ENCODE data around the gene SGPL1. TPM values are rescaled to one million over a fixed set of nuclear protein-coding genes. Genes with fewer than 3 reads are reported as not detected.
"Not testable (repeated sequence)": the region's sequence is repeated elsewhere in the genome, so short reads cannot be mapped to it uniquely, and the experiment has no call there.

SGPL1 gene, protein sequence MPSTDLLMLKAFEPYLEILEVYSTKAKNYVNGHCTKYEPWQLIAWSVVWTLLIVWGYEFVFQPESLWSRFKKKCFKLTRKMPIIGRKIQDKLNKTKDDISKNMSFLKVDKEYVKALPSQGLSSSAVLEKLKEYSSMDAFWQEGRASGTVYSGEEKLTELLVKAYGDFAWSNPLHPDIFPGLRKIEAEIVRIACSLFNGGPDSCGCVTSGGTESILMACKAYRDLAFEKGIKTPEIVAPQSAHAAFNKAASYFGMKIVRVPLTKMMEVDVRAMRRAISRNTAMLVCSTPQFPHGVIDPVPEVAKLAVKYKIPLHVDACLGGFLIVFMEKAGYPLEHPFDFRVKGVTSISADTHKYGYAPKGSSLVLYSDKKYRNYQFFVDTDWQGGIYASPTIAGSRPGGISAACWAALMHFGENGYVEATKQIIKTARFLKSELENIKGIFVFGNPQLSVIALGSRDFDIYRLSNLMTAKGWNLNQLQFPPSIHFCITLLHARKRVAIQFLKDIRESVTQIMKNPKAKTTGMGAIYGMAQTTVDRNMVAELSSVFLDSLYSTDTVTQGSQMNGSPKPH
- 19.6 TPM for polyA plus RNA-seq (2012; ENCODE audit: insufficient read depth, insufficient read length)

DNA sequence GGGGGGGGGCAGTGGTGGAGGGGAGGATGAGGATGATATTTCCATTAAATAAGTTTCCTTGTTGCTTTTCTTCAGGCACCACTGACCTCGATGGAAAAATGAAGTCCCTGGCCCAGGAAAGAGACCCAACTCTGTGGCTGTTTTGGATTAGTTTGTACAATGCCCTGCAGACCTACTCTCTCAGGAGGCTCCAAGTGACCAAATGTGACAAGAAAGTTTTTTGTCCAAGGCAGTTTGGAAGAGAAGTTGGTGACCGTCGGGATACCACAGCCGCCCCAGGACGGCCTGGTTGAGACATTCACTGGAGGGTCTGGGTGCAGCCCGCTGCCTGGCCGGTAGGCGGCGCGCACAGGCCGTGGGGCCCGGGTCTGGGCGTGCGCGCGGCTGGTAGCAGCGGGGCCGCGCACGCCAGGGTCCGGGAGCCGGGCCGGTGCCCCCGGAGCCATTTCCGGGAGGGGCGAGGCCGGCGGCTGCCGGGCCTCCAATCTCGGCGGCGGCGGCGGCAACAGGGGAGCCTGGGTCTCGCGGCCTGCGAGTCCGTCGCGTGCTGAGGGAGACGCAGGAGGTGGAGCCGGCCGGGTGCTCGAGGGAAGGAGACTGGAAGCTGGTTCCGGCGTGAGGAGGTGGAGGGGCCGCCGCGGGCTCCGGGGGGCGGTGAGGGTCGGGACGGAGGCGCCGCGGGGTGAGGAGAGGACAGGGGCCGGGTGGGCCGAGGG, at the start of gene SGPL1:
Gene SGPL1, plus strand, starts transcription at position 445 of the 716 bp plus-strand sequence. CDS start 906 bp downstream, outside the sequence.
- peak; percentile 50 for DNase-seq (ENCODE audit: low read depth, low spot score)
- H3K4me3 ChIP-seq (ENCODE audit: low read length) = peak within 1 kb of the TSS; percentile 56

DNA sequence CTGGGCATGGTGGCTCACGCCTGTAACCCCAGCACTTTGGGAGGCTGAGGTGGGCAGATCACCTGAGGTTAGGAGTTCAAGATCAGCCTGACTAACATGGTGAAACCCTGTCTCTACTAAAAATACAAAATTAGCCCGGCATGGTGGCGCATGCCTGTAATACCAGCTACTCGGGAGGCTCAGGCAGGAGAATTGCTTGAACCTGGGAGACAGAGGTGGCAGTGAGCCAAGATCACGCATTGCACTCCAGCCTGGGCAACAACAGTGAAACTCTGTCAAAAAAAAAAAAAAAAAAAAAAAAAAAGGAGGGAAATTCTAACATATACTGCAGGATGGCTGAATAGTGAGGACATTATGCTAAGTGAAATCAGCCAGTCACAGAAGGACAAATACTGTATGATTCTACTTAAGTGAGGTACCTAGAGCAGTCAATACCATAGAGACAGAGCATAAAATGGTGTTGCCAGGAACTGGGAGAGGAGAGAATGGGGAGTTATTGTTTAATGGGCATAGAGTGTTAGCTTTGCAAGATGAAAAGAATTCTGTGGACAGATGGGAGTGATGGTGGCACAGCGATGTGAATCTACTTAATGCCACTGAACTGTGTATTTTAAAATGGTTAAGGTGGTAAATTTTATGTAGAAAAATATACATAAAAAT, 47.6 kb upstream of the SGPL1 start:
- not testable (repeated sequence) for H3K4me3 ChIP-seq (ENCODE audit: low read length); DNase-seq (ENCODE audit: low read depth, low spot score)

DNA sequence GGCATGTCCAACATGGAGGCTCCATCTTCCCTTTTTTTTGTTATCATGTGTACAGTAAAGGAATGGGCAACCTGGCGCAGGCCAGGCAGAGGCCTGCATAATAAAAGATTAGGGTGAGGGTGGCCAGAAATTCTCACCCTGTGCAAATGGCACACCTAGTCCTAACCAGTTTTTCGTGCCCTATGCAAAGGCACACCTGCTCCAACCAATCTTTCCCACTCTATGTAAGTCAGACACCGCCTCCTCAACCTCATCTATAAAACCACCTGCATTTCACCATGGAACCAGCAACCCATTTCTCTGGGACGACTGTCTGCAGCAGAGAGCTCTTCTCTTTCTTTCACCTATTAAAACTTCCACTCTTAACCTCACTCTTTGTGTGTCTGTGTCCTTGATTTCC, 46.6 kb upstream of the SGPL1 start:
- no peak for DNase-seq (ENCODE audit: low read depth, low spot score)

DNA sequence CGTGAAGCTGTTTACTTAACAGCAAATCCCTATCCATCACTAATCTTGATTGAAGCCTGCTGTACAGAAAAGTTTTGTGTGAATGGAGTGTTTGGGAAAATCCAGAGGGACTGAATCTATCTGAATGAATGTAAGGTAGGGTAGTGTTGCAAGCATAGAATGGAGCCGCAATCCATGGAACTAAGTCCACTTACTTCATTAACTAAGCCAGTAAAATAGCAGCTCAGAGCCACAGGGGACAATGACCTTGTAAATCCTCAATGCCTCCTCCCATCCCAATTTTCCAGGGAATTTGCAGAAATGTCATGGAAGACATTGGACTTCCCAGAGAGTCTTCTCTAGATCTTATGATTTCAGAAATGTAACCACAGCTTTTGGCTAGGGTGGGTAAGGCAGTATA, 45.7 kb upstream of the SGPL1 start:
- DNase-seq (ENCODE audit: low read depth, low spot score) = no peak
- H3K4me3 ChIP-seq (ENCODE audit: low read length) = no peak overlapping the region

More for the DNA sequence above, 46.6 kb upstream of the SGPL1 start:
- H3K4me3 ChIP-seq (ENCODE audit: low read length) = no peak overlapping the region

DNA sequence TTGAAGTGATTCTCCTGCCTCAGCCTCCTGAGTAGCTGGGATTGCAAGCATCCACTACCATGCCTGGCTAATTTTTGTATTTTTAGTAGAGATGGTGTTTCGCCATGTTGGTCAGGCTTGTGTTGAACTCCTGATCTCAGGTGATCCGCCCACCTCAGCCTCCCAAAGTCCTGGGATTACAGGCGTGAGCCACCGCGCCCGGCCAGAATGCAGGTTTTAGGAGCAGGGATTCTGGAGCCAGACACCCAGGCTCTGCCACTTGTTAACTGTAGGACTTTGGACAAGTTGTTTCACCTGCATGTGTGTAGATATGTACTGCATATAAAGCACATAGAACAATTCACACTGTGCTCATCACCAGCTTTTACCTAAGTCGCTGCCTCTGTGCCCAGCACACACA, 45.2 kb upstream of the SGPL1 start:
- H3K4me3 ChIP-seq (ENCODE audit: low read length); DNase-seq (ENCODE audit: low read depth, low spot score): not testable (repeated sequence)

DNA sequence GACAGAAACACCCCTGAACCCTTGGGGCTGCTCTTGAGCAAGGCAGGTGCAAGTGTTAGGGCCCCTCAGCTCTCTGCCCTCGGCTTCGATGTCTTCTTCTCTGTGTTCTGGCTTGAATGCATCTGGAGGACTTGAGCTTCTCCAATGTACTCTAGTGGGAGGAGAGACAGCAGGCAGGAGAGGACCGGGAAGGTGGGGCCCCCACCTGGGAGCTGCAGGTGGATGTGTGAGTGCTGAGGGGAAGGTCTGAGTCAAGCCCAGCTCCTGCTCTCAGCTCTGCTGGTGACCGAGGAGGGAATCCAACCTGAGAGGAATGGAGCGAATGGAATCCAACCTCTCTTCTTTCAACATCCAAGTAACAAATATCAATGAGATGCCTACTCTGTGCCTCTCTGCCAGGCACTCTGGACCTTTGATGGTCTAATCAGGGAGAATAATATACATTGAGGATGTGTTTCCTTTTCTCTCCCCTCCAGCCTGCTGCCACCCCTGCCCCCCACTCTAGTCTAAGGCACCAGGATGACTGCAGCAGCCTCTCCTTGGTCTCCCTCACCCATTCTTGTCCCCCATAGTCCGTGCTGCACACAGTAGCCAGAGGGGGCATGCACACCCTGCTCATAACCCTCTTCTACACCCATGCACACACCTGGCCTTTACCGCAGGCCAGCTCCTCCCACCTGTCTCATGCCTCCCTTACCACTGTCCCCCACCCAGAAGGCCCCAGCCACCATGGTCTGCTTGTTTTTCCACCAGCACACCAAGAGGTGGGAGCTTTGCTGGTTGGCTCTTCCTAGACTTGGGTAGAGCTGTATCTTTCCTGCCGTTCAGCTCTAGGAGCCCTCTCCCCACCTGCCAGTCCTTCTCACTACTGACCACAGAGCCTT, 44.2 kb upstream of the SGPL1 start:
- DNase-seq (ENCODE audit: low read depth, low spot score) = peak; percentile 7
- H3K4me3 ChIP-seq (ENCODE audit: low read length) = no peak overlapping the region

DNA sequence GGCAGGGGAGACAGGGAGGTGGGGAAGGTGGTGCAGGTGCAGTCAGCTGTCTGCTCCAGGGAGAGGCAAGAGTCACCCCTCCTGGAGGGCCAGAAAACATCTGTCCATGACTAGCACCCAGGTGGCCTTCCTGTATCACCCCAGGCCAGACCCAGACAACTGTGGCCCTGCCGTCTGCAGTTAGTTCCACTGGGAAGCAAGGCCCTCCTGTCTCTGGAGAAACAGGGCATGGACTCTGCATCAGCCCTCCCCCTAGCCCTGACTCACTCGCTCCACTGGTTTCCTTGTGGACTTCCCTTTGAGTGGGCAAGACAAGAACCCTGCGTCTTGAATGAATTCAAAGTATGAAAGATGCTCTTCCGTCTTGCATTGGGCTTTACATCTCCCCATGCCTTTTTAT, 43.1 kb upstream of the SGPL1 start:
- DNase-seq (ENCODE audit: low read depth, low spot score) = no peak
- H3K4me3 ChIP-seq (ENCODE audit: low read length) = no peak overlapping the region

DNA sequence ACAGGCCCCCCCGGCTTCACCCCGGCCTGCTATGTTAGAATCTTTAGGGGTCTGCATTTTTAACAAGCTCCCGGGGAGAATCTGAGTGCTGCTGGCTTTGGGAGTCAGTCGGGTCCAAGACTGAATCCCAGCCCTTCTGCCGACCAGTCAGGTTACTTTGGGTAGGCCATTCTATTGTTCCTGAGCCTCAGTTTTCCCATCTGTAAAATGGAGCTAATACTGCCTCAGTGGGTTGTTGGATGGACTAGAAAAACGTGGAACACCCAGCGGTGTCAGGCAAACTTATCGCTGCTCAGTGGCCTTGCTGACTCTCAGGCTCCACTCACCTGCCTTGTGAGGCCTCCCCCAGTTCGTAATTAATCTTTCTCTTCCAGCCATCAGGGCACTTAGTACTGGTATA, 42.3 kb upstream of the SGPL1 start:
- no peak for DNase-seq (ENCODE audit: low read depth, low spot score)
- H3K4me3 ChIP-seq (ENCODE audit: low read length) = no peak overlapping the region

DNA sequence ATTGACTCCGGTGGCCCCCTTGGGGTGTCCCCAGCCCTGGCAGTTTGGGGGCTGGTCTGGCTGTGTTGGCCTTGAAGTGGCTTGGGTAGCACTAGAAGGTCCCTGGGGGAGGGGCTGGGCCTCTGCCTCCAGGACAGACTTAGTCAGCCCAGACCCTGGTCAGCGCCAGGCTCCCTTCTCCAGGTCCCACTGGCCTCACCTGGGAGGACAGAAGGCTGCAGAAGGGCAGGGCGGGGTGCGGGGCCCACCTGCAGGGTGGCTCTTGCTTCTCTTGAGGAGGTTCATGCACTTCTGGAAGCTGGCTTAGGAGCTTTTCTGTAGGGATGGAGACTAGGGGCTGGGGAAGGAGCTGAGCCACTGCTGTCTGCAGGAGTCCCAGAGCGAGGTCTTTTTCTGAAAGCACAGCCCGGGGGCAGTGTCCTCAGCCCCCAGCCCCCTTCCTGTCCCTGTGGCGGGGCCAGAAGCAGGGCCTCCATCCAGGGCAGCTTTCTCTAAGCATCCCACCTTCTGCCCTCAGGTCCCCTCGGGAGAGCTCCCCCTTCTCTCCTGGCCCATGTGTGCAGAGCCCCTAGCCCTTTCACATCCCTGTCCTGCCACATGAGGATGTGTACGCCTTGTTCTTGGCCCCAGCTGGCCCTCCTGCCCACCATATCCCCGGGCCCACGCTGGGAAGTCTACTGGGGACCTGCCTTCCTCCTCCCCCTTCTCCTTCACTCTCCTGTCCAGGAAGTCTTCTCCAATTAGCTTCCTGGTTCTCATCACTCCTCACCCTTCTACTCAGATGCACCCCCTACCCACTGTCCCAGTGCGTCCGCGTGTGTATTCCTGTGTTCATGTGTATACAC, 41.6 kb upstream of the SGPL1 start:
- no peak overlapping the region for H3K4me3 ChIP-seq (ENCODE audit: low read length)
- no peak for DNase-seq (ENCODE audit: low read depth, low spot score)

DNA sequence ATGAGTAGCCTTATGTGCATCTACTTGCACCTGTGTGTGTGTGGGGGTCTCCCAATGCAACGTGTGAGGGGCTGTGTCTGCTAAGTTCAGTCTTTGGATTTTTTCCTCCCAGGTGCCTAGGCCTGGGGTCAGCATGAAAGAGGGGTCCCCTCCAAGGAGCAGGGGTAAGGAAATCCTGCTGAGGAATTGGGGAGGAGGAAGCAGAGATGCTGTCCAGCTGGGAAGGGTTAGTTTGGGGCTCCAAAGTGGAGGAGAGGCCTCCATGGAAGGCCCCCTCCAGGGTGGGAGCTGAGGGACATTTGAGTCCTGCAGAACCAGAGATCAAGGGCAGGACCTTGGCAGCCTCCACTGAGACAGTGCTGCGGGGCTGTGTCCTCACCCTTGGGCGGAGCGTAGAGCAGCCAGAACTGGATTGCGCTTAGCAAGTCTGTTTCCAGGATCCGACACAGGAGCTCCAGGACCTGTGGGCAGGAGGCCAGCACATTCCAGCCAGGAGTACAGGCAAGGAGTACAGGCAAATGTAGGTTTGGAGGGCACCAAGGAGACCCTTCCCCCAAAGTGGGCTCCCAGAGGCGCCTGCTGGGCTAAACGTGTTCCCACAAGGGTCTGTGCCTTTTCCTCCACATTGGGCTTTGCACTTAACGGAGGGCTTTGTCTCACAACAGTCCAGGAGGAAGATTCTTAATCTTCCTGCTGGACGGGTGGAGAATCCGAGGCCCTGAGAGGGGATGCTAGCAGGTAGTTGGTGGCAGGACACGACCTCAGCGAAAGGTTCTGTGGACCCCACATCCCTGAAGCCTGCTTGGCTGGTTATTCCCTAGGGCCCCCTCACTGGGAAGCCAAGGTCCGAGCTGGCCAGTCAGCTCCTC, 40.7 kb upstream of the SGPL1 start:
- DNase-seq (ENCODE audit: low read depth, low spot score) = no peak
- no peak overlapping the region for H3K4me3 ChIP-seq (ENCODE audit: low read length)

DNA sequence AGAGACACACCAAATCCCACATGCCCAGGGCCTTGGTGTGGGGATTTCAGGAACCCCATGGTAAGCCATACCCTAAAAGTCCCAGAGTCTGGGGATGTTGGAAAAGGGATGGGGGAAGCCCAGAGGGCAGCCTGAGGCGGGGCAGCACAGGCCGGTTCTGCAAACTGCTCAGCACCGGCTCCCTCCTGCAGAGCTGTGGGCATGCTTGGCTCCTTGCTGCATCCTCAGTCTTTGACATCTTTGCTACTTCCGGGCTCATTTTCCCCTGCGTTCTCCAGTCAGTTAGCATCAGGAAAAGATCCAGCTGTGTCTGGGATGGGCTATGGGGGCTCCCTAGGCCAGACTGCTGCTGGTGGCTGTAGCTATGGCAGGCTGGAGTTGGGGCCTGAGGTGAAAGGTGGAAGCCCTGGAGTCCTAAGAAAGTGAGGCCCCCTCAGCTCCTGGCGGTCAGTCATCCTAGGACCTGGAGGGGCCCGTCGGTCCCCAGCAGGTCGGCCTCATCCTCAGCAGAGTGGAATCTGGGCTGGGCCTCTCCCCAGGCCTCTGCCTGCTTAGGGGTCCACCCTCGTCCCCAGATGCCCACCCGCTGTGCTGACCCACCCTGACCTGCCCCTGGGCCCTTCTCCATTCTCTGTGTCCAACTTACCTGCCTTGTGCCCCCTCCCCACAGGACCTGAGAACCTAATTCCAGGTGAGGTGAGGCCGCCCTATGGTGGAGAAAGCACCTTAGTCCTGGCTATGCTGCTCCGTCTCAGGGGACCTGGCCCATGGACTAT, 39.9 kb upstream of the SGPL1 start:
- DNase-seq (ENCODE audit: low read depth, low spot score) = no peak
- no peak overlapping the region for H3K4me3 ChIP-seq (ENCODE audit: low read length)

DNA sequence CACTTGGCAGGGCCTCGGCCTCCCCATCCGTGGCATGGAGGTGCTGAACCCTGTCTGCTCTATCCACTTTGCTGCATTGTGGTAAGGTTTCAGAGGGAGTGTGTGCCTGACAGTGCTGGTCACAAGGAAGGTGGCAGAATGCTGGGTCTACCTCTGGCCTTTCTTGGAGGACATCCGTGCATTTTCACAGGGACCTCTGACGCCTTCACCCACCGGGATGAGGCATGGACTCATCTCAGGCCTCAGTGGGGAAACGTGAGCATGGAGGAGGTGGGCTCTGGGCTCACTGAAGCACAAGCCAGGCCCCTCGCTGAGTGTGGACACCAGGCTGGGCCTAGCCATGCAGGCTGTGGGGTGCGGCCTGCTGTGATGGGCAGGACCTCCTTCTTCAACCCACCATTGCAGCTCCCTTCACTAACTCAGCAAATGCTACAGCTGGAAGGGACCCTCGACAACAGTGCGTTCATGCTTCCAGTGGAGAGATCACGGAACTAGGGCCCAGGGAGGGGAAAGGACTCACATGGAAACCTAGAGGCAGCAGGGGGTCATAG, 39.2 kb upstream of the SGPL1 start:
- H3K4me3 ChIP-seq (ENCODE audit: low read length) = no peak overlapping the region
- no peak for DNase-seq (ENCODE audit: low read depth, low spot score)

DNA sequence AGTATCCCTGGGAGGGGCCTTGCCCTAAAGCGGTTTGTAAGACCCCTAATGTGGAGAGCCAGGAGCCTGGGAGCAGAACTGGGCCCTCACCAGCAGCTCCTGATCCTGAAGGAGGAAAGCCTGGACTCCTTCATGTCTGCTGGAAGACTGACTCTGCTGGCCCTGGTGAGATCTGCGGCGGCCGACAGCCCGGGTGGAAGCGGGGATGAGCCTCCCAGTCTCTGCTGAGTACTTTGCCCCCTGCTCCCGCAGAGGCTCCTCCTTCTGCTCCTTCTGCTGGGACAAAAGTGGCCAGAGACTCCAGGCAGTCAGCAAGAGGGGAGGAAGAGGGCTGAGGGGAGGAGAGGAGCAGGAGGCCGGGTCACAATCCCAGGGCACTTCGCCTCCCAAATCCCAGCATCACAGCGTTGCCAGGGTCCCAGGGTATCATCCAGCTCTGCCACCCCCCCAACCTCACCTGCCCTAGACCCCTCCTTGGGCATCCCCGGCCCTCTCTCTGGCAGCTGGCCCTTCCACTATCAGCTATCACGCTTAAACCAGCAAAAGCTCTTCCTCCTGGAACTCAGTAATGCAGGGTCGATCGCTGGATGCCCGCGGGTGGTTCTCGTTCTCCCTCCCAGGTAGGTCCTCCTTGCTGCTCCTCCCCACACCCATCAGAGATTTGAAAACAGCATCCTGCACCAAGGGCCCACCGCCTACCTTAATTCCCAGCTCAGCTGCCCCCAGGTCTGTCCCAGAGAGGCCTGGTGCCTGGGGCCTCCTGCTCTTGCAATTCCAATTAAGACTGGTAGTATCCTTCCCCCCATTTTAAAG, 38.5 kb upstream of the SGPL1 start:
- no peak overlapping the region for H3K4me3 ChIP-seq (ENCODE audit: low read length)
- no peak for DNase-seq (ENCODE audit: low read depth, low spot score)

DNA sequence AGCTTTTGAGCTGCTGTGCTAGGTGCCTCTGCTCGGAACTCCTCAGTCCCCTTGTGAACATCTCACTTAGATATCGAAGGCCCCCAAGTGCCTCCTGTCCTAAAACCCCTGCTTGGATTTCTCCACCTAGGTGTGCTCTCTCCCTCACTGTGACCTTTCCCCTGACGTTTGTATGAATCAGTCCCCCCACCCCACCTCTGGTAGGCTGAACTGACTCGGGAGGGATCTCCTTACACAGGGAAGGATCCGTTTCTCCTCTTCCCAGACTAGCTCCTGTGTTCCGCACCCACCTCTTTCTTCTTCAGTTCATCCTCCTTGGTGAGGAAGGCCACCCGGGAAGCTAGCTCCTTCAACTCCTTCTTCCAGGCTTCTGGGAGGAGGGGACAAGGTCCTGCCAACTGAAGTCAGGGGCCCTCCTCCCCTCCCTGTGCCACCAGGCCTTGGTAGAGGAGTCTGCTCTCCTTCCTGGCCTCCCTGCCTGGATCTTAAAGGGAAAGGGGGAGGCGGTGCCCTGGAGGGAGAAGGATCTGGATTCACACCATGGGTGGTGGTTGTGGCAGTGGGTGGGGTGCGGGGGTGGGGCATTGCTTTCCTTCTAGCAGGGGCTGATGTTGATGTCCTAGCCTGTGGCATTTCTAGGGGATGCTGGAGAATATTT, 37.4 kb upstream of the SGPL1 start:
- no peak overlapping the region for H3K4me3 ChIP-seq (ENCODE audit: low read length)
- no peak for DNase-seq (ENCODE audit: low read depth, low spot score)

DNA sequence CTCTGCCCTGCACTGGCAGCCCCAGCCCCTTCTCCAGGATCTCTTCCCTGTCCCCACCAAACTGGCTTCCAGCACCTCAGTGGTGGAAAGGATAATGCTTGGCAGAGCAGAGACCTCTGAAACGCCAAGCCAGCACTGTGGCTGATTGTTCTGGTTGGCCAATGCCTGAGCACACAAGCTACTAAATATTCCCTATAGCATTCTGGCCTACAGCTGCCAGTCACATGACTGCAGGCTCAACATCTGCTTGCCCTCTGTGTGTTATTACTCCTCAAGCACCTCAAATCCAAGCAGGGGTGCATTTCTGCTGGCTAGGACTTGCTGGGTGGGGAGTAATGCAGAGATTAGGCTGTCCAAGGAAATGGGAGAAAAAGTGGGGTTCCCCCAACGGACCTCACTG, 36.7 kb upstream of the SGPL1 start:
- no peak for DNase-seq (ENCODE audit: low read depth, low spot score)
- no peak overlapping the region for H3K4me3 ChIP-seq (ENCODE audit: low read length)
